Stimulated activated CD4-positive, alpha-beta T cell treated with anti-CD3 and anti-CD28 coated beads, Interleukin-4, amount 100 ng/mL, for 48 hours (primary cell): ENCODE data around the gene TNS2.
"Not testable (repeated sequence)": the region's sequence is repeated elsewhere in the genome, so short reads cannot be mapped to it uniquely, and the experiment has no call there.

Experiments
- DNase-seq, 2 donors: peaks; one replicate each; pipeline ENCODE4 v3.0.0-alpha.2; 2020; ENCODE audit warnings: low read depth in 2 of 2

TNS2 gene, protein sequence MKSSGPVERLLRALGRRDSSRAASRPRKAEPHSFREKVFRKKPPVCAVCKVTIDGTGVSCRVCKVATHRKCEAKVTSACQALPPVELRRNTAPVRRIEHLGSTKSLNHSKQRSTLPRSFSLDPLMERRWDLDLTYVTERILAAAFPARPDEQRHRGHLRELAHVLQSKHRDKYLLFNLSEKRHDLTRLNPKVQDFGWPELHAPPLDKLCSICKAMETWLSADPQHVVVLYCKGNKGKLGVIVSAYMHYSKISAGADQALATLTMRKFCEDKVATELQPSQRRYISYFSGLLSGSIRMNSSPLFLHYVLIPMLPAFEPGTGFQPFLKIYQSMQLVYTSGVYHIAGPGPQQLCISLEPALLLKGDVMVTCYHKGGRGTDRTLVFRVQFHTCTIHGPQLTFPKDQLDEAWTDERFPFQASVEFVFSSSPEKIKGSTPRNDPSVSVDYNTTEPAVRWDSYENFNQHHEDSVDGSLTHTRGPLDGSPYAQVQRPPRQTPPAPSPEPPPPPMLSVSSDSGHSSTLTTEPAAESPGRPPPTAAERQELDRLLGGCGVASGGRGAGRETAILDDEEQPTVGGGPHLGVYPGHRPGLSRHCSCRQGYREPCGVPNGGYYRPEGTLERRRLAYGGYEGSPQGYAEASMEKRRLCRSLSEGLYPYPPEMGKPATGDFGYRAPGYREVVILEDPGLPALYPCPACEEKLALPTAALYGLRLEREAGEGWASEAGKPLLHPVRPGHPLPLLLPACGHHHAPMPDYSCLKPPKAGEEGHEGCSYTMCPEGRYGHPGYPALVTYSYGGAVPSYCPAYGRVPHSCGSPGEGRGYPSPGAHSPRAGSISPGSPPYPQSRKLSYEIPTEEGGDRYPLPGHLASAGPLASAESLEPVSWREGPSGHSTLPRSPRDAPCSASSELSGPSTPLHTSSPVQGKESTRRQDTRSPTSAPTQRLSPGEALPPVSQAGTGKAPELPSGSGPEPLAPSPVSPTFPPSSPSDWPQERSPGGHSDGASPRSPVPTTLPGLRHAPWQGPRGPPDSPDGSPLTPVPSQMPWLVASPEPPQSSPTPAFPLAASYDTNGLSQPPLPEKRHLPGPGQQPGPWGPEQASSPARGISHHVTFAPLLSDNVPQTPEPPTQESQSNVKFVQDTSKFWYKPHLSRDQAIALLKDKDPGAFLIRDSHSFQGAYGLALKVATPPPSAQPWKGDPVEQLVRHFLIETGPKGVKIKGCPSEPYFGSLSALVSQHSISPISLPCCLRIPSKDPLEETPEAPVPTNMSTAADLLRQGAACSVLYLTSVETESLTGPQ (N-terminal part only)

DNA sequence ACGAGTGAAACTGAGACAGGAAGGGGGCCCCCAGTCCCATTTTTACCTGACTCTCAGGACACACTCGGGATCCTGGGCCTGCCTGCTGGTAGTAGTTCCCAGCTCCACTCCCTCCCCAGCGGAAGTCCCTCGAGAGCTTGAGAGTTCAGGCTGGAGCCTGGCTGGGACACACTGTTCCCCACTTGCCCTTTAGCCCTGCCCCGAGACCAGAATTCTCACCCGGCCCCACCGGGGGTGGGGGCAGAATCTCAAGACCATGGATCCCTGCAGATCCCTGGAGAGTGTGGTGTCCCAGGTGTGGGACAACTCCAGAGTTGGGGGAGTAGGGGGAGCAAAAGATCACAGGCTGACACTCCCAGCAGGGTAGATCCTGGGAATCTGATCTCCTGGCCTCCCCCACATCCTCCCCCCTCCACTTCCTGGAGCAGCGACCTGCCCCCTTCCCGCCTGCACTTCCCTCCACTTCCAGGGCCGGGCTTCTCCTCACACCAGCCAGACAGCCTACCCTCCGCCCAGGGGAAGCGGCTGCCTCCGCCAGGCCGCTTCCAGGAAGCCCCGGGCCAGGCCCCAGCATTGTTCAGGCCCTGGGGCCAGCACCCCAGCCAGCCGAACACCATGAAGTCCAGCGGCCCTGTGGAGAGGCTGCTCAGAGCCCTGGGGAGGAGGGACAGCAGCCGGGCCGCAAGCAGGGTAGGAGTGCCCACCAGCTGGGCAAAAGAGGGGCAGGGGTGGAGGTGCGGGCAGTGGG is at the start of gene TNS2:
Gene TNS2, plus strand, starts transcription at position 495 of the 748 bp plus-strand sequence. Its CDS starts 121 bp downstream, at position 616.
- DNase-seq, result no peak

DNA sequence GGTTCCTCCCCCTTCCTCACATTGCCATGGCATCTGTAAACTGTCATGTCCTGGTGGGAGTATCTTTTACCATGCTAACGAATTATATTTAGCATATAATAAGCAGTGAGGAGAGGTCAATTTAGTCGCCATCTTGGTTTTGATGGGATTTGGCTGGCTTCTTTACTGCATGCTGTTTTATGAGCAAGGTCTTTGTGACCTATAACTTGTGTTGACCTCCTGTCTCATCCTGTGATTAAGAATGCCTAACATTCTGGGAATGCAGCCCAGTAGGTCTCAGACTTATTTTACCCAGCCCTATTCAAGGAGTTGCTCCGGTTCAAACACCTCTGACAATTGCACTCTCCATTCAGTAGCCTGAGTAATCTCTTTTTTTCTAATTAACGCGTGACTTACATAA is 45.7 kb upstream of the TNS2 start:
- no peak for DNase-seq

DNA sequence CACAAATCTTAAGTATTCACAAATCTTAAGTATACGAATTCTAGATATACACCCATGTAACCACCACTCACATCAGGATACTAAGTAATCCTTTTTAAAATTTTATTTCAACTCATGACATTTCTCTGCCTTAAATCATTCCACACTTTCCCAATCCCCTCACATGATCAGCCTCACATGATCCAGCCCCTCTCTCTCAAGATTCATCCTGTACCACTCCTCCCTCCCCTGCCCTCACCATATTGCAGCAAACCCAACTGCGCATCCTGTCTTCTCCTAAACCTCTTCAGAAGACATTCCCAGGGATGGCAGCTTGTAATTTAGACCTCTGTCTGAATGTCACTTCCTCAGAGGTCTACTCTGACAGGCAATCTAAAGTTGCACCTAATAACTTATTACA is 45.3 kb upstream of the TNS2 start:
- DNase-seq, result no peak

DNA sequence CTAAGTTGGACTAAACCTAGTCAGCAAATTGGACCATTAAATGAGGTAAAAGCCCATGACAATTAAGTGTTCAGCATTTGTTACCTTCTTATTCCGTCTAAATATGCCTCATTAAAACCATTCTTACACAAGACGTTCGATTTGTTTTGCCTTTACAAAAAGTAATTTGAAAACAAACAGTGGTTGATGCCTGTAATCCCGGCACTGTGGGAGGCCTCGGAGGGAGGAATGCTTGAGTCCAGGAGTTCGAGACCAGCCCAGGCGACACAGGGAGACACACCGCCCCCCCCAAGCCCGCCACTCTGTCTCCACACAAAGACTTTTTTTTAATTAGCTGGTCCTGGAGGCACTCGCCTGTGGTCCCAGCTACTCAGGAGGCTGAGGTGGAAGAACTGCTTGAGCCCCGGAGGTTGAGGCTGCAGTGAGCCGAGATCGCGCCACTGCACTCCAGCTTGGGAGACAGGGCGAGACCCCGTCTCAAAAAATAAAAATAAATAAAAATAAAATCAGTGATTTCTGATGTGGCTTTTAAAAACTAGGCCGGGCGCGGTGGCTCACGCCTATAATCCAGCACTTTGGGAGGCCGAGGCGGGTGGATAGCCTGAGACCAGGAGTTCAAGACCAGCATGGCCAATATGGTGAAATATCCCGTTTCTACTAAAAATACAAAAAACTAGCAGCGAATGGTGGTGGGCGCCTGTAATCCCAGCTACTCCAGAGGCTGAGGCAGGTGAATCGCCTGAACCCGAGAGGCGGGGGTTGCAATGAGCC is 44.5 kb upstream of the TNS2 start:
- DNase-seq, result no peak

DNA sequence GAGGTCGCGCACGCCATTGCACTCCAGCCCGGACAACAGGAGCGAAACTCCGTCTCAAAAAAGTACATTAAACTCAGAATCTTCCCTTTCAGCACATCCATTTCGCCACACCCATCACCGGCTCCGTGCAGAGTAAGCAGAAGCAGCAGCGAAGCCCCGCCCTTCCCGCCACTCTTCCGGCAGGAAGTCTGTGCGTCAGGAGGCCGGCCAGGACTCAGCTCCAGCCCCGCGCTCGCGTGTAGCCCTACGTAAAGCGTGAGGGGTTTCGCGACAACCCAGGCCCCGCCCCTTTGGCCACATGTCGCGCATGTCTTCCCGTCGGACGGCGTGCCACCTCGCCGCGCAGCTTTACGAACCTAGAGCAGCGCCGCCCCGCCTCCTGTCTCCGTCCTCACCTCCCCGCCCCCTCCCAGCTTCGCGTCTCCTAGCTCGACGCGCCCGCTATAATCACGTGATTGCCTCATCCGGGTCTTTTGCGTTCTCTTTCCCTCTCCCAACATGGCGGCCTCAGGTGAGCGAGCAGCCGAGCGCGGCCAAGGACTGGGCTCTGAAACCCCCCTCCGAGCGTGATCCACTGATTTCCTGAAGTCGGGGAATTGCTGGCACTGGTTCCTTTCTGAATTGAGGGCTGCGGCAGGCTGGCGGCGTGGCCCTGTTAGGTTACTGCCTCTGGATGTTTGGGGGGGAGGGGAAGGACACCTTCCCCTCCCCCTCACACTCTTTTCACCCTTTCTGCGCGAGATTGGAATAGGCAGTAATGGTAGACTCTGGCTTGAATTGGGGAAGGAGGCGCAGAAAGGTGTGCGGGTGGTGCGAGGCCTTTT is 43.7 kb upstream of the TNS2 start, which contains the start of gene EIF4B:
Gene EIF4B, plus strand, starts transcription at position 471 of the 824 bp plus-strand sequence. Its CDS starts 28 bp downstream, at position 499.
- peak; percentile 99 to 100 for DNase-seq

DNA sequence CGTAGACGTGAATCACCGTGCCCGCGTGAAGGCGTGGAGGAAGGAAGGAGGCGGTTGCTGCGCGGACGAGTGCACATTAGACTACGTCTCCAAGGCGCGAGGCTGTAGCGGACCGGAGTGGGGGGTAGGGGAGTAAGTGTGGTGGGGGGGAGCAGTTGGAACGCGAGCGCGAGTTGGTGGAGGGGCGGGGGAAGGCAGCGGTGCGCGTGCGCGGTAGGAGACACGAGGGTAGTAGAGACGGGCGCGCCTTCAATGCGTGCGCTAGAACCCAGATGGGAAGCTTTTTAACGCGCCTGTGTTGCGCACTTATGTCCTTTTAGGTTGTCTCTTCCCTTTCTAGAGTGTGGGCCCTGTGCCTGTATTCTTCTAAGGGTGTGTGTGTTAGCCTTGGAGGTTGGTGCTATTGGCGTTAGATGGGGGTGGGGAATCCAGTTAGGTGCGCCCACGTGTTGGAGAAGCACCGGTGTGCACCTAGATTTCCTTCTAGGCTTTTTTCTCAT is 43.0 kb upstream of the TNS2 start:
- peak; percentile 78 to 80 for DNase-seq

DNA sequence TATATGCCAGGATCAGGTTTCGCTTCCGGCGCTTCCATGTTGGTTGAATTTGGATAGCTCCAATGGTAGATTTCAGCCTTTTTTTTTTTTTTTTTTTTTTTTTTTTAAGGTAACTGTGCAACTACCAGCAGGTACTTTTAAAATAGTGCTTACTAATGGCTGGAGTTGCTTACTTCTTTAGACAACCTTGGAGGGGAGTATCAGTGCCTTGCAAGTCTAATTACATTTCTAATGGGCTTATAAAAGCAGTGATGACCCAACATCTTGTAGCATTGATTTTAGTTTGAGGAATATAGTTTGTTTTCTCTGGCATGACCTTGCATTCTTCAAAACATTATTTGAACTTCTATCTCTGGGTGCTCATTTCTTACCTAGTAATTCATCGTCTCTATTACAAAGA is 42.5 kb upstream of the TNS2 start:
- DNase-seq, result no peak

DNA sequence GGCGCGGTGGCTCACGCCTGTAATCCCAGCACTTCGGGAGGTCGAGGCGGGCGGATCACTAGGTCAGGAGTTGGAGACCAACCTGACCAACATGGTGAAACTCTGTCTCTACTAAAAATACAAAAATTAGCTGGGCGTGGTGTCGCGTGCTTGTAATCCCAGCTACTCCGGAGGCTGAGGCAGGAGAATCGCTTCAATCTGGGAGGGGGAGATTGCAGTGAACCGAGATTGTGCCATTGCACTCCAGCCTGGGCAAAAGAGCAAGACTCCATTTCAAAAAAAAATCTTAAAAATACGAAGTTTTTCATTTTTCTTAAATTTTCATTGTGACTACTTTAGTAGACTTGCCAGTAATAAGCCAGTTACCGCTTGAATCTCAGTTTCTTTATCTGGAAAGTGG is 41.1 kb upstream of the TNS2 start:
- DNase-seq, result not testable (repeated sequence)

DNA sequence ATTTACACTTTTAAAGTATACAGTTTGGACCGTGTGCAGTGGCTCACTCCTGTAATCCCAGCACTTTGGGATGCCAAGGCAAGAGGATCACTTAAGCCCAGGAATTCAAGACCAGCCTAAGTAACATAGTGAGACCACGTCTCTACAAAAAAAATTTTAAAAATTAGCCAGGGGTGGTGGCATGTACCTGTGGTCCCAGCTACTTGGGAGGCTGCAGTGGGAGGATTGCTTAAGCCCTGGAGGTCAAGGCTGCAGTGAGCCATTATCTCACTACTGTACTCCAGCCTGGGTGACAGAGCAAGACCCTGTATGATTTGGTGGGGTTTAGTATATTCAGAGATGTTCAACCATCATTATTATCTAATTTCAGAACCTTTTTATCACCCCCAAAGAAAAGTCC is 38.9 kb upstream of the TNS2 start:
- DNase-seq, result no peak

DNA sequence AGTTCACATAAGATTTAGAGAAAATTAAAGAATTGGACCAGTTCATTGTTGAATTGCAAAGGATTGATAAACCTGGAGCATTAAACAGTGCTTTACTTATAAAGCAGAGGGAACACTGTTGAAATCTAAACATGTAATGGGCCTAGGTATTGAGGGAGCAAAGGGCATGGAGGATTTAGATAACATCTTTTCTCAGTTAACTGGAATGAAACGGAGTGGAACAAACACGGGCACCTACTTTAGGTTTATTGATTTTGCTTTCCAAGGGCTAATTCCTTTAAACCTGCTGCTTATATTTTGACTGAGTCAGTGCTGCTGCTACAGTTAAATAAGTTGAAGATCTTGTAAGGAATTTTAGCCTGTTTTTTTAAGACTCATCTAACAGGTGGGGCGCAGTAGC is 38.0 kb upstream of the TNS2 start:
- no peak for DNase-seq

DNA sequence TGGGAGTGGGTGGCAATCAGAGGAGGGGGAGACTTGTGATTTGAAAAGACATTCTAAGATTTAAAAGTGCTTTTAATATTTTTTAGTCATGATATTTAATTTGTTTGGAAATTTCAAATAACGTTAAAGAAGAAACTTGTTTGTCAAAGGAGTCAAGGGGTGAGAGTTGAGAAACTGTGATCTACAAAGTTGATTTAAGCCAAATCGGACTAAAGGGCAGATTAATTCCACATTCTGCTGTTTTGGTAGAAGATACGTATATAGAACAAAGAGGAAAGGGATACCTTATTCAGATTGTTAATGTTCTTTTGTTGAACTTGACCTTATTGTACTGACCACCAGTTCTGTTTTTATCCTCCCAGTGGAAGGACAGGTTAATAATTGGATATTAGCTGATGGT is 36.9 kb upstream of the TNS2 start:
- no peak for DNase-seq

DNA sequence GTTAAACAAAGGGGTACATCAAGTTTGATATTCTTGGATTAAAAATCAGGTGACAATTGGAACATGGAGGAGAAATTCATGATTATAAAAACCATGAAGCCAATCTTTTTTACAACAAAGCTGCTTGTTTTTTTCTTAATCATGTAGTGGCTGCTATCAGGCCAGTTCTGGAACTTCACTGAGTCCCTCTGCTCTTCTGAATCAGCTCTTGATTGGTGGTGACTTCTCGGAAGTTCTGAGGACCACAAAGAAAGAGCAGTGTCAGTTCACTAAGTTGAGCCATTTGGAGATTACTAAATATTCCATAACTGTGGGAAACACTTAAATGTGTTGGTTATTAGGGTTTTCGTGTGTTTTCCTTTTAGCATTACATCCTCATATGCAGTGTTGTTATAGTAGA is 35.2 kb upstream of the TNS2 start:
- no peak for DNase-seq

DNA sequence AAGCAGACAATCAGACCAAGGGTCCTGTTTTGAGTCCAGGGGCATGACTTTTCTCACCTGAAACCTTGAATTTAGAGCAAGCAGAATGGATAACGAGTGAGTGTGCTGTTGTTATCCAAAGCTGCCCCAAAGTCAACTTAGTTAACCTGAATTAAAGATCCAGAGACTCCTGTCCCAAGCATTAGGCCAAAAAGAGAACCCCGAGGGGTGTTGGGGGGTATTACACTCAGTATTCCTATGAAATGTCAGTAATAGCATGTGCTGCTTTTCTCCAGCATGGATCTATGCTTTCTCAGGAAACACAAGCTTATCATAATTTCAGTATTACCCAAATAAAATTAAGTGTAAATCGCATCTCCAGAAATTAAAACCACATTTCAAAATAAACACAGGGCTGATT is 24.6 kb upstream of the TNS2 start:
- no peak for DNase-seq

DNA sequence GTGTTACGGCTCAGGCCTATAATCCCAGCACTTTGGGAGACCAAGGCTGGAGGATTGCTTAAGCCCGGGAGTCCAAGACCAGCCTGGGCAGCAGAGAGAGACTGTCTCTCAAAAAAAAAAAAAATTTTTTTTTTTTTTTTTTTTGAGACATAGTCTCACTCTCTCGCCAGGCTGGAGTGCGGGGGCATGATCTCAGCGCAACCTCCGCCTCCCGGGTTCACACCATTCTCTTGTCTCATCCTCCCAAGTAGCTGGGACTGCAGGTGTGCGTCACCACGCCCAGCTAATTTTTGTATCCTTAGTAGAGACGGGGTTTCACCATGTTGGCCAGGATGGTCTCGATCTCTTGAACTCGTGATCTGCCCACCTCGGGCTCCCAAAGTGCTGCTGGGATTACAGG is 22.9 kb upstream of the TNS2 start:
- DNase-seq, result not testable (repeated sequence)

DNA sequence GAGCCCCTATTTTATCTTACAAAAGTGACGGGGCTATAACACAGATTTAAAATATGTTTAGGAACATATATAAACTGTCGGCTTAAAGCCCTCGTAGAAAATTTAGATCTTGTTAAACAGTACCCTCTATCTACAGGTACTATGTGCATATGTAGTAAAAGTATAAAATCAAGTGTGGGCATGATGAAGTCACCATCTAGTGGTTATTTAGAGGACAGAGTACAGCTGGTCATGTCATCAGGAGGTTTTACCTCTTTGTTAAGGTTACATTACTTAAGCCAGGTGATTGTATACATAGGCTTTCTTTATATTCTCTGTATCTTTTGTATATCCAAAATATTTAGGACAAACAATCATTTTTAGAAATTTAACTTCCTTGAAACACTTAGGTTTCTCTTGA is 18.2 kb upstream of the TNS2 start:
- DNase-seq, result no peak

DNA sequence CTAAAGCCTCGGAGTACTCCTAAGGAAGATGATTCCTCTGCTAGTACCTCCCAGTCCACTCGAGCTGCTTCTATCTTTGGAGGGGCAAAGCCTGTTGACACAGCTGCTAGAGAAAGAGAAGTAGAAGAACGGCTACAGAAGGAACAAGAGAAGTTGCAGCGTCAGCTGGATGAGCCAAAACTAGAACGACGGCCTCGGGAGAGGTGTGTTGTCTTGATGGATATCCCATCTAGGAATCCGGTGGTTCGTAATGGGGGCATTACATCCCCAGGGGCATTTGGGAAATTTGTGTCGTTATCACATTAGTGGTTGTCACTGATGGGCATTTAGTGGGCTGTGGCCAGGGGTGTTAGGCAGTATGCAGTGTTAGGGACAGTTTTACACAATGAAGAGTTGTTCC is 16.0 kb upstream of the TNS2 start:
- not testable (repeated sequence) for DNase-seq

DNA sequence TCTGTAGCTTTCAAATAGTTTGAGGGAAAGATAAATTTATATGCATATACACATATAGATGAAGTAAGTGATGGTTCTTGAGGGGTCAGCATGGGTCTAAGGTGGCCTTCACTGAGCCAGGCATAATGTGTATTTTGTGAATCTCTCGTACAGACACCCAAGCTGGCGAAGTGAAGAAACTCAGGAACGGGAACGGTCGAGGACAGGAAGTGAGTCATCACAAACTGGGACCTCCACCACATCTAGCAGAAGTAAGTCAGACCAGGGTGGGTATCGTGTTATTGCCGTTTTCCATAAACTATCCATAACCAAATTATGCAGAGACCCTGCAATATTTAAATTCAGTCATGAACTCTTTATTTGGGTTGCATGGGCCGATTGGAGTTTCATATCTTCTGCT is 15.4 kb upstream of the TNS2 start:
- DNase-seq, result no peak

DNA sequence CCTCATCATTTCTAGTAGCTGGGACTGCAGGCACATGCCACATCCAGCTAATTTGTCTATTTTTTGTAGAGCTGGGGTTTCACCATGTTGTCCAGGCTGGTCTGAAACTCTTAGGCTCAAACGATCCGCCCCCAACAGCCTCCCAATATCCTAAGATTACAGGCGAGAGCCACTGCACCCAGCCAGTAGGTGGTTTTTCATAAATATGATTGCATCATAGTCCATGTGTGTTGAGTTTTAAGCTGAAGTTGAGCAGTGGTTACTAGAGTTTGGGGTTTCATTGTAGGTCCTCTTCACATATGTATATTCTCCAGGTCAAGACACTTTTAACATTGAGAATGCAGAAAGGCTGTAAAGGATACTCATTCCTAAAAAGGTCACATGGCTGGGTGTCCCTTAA is 13.1 kb upstream of the TNS2 start:
- DNase-seq, result no peak

DNA sequence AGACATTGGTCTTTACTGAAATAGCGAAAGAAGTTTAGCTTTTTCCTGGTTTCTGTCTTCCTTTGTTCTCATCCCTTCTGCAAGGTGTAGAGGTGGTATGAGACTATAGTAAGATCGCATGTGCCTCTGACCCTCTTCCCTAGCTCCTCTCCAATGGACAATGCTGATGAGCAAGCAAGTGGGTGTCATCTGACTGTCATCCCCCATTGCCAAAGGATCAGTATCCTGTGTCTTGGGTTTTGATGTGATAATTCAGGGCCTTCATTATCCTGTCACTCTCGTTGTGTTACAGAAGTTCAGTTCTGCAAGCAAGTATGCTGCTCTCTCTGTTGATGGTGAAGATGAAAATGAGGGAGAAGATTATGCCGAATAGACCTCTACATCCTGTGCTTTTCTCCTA is 10.0 kb upstream of the TNS2 start:
- DNase-seq, result no peak
